ENCODE results near the gene SRPK1.

GRCh38 chr6:35798706-35799105, 122.2 kb downstream of the SRPK1 start:
- TF ChIP-seq CTCF (IDR thresholded peaks at IDR 0.05; ENCODE audit: low read depth, low read length, poor library complexity, severe bottlenecking) (no peak), EZH2phosphoT487 (IDR thresholded peaks at IDR 0.05; ENCODE audit: borderline replicate concordance, low read length) (no peak)

Measured in DOHH2 (cell line).